ENCODE measurements around the gene OPA1. TPM values are rescaled to one million over a fixed set of nuclear protein-coding genes. Genes with fewer than 3 reads are reported as not detected.

OPA1 gene
- total and polyA plus RNA-seq, 2 of the 8 experiments (the other 6 are each of a cell fraction or from before 2014, with no cell fraction given) = 20.3 to 109 TPM

DNA sequence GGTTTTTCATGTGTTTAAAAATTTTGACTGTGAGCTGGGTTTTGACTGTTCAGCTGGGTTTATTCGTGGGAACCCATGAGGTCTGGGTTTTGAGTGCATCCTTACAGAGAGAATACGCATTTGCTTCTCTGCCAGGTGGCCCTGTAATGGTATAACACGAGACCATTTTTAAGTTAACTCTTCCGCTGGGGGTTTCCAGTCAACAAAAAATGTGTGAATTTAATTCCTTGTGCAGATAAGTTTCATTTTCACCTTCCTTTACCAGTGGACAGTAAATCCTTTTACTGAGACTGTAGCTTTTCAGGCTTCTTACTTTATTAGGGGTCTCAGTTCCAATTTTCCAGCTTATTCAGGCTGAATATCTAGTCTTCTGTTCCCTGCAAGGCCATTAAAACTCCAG, 149.6 kb downstream of the OPA1 start (continued):
- TF ChIP-seq ZNF274 (IDR thresholded peaks at IDR 0.05; ENCODE audit: borderline replicate concordance, extremely low read depth, low read length) (no peak), TBP (IDR thresholded peaks at IDR 0.05; ENCODE audit: low read depth, low read length) (no peak)

All from H1 (cell line).